Measurements from ENCODE around the gene MIPEP.
A peak's percentile ranks its signal among the peaks of the same experiment; 100 is the strongest.

The MIPEP gene

GRCh38 chr13:23715092-23715761 lies 174.0 kb downstream of the MIPEP start:
- no peak for DNase-seq (ENCODE audit: low read depth)

- DNase-seq (ENCODE audit: low read depth): no peak
Measured at GRCh38 chr13:23714672-23715071, 174.5 kb downstream of the MIPEP start.

- no peak for DNase-seq (ENCODE audit: low read depth)
Measured at GRCh38 chr13:23711355-23711754, 177.8 kb downstream of the MIPEP start.

- DNase-seq (ENCODE audit: low read depth): no peak
Measured at GRCh38 chr13:23710366-23710765, 178.8 kb downstream of the MIPEP start.

DNA sequence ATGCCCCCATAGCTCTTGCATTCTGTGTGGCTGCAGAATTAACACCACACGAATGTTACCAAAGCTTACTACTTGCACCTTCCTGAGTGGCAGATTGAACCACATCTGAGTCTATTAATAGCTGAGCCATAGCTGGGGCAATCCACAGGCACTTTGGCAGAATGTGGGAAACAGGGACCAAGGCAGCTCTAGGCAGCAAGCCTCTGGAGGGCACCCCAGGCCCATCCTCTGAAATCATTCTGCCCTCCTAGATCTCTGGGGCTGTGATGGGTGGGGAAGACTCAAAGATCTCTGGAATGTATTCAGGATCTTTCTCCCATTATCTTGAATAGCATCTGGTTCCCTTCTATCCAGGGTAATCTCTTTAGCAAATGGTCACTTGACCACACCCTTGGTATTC lies 179.7 kb downstream of the MIPEP start:
- DNase-seq (ENCODE audit: low read depth): no peak

DNA sequence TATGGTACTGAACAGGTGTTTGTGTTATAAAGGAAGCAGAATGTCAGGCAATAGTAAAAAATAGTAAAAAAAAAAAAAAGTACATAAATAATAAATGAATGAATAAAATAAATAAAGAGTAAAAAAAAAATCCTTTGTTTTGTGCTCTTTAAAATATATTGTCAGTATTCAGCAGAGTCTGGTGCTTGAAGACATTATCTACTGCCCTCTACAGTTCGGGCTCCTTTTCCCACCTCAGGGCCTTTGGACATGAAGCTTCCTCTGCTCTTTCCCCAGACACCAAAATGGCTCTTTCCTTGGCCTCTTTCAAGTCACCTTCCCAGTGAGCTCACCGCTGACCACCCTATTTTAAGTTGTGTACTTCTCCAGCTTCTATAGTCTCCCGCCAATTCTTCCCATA lies 181.5 kb downstream of the MIPEP start:
- DNase-seq (ENCODE audit: low read depth): peak; percentile 67

DNA sequence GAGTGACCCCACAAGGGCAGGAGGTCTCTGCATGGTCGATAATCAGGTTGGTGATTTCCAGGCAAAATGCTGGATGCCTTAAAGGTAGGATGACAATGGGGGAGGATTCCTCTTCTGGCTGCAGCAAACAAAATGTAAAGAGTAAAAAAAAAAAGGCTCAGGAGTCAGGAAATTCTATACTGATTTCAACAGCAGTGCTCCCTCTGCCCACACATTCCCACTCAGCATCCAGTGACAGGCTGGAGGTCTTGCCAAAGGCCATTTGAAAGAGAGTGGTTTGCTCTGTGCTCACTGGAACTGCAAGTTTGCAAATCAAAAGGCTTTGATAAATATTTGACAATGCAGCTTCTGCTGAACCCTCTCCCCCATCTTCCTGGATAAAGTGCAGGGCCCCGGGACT lies 183.6 kb downstream of the MIPEP start:
- no peak for DNase-seq (ENCODE audit: low read depth)

- DNase-seq (ENCODE audit: low read depth): no peak
Measured at GRCh38 chr13:23703246-23703860, 185.8 kb downstream of the MIPEP start.

DNA sequence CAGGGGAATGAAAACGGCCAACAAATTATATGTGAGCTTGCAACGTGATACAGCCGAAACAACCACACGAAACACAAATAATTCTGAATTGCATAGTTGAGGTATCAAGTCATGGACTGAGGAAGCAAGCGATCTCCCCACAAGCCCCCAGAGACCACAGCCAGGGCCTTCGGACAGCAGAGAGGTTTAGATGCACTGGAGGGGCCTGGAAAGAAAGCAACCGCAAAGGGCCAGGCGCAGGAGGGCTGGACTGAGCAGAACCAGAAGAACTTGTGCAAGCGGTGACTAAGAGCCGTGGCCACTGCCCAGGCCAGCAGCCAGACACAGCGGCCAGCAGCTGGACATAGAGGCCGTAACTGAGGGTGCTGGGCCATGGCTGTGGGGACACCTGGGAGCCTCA lies 187.6 kb downstream of the MIPEP start:
- peak; percentile 52 for DNase-seq (ENCODE audit: low read depth)

GRCh38 chr13:23701186-23701585 lies 188.0 kb downstream of the MIPEP start:
- no peak for DNase-seq (ENCODE audit: low read depth)

DNA sequence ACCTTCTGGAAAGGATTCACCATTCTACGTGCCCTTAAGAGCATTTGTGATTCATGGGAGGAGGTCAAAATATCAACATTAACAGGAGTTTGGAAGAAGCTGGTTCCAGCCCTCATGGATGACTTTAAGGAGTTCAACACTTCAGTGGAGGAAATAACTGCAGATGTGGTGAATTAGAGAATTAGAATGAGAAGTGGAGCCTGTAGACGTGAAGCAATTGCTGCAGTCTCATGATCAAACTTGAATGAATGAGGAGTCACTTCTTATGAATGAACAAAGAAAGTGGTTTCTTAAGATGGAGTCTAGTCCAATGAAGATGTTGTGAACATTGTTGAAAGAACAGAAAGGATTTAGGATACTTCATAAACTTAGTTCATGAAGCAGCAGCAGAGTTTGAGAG lies 189.9 kb downstream of the MIPEP start:
- no peak for DNase-seq (ENCODE audit: low read depth)

DNA sequence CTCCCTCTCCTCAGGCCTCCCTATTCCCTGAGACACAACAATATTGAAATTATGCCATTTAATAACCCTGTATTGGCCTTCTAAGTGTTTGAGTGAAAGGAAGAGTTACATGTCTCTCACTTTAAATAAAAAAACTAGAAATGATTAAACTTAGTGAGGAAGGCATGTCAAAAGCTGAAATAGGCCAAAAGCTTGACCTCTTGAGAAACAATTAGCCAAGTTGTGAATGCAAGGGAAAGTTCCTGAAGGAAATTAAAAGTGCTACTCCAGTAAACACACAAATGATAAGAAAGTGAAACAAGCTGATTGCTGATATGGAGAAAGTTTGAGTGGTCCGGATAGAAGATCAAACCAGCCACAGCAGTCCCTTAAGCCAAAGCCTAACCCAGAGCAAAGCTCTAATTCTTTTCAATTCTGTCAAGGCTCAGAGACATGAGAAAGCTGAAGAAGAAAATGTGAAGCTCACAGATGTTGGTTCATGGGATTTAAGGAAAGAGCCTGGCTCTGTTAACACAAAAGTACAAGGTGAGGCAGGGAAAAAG lies 191.4 kb downstream of the MIPEP start:
- DNase-seq (ENCODE audit: low read depth): no peak

- DNase-seq (ENCODE audit: low read depth): no peak
Measured at GRCh38 chr13:23696610-23697009, 192.6 kb downstream of the MIPEP start.

GRCh38 chr13:23695711-23696464 lies 193.3 kb downstream of the MIPEP start:
- no peak for DNase-seq (ENCODE audit: low read depth)

DNA sequence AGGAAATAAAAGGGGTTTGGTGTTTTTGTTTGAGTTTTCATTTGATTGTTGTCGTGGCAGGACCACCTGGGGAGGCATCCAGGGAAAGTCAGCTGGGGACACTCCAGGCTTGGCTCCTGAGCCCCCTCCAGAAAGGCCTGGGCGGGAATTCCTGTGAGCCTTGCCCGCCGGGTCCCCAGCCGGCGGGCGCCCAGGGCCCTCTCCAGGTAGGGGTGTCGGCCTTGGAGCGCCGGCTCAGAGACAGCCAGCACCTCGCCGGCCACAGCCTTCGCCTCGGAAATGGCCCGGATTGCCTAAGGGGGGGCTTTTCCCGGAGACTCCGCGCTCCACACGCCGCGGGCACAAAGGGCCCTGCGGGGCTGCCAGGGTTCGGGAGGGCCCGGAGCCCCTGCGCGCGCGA lies 194.0 kb downstream of the MIPEP start:
- no peak for DNase-seq (ENCODE audit: low read depth)

- no peak for DNase-seq (ENCODE audit: low read depth)
Measured at GRCh38 chr13:23692816-23693215, 196.4 kb downstream of the MIPEP start.

- no peak for DNase-seq (ENCODE audit: low read depth)
Measured at GRCh38 chr13:23690668-23691067, 198.5 kb downstream of the MIPEP start.

DNA sequence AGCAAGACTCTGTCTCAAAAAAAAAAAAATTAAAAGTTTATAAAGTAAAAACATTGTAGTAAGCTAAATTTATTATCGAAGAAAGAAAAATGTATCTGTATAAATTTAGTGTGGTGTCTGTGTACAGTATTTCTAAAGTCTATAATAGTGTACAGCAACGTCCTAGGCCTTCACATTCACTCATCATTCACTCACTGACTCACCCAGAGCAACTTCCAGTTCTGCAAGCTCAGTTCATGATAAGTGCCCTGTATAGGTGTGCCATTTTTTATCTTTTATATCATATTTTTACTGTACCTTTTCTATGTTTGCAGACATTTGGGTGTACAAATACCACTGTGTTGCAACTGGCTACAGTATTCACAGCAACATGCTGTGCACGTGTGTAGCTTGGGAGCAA lies 200.9 kb downstream of the MIPEP start:
- DNase-seq (ENCODE audit: low read depth): no peak

- DNase-seq (ENCODE audit: low read depth): no peak
Measured at GRCh38 chr13:23687614-23688013, 201.6 kb downstream of the MIPEP start.

GRCh38 chr13:23686948-23687347 lies 202.3 kb downstream of the MIPEP start:
- no peak for DNase-seq (ENCODE audit: low read depth)

DNA sequence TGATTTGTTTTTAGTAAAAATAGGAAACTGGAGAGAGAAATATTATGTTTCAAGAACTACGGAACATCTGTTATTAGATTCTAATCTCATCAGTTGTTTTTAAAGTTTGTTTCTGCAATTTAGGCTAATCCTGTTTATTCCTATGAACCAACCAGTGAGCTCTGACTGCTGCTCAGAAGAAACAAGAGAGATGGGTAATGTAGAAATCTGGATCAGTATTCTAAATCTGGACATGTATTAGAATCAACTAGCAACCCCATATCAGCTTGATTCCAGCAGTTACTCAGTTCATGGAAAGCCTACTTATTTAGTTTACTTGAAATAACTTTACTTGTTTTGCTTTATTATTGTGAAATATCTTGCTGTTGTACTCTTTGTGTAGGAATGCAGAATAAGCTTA lies 203.8 kb downstream of the MIPEP start:
- DNase-seq (ENCODE audit: low read depth): no peak

DNA sequence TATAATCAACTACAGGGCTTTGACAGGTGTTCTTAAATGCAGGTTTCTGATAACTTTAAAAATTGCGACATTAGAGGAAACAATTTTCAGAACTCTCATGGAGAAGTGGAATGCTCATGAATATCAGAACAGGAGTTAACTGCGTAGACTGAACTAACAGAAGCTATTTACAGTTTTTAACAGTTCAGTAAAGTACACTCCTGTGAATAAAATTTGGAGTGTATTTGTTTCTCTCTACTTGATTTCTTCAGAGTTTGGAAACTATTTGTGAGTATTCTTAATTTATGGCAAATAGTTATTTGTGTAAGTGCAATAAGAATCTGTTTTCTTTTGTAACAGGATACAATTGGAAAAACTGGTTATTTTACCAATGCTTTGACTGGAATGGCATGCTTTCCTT lies 204.6 kb downstream of the MIPEP start:
- DNase-seq (ENCODE audit: low read depth): no peak

GRCh38 chr13:23683084-23683483 lies 206.1 kb downstream of the MIPEP start:
- DNase-seq (ENCODE audit: low read depth): no peak
